Bronchial epithelial cell (primary cell): ENCODE results near the gene HPSE. TPM values are rescaled to one million over a fixed set of nuclear protein-coding genes. Genes with fewer than 3 reads are reported as not detected.
"Not testable (repeated sequence)": the region's sequence is repeated elsewhere in the genome, so short reads cannot be mapped to it uniquely, and the experiment has no call there.

Experiments
- DNase-seq: peaks from one replicate; pipeline ENCODE4 v3.0.0-alpha.2; 2010; ENCODE audit warnings: low read depth
- FAIRE-seq: peaks from 2 replicates; lab custom pipeline; 2011; peaks lifted over from hg19 to GRCh38; lab: Jason Lieb, UNC
- H3K27me3 ChIP-seq: 2 replicates; pipeline ENCODE4 v1.5.1; 2011; ENCODE audit warnings: low read length; ENCODE audit not compliant: control insufficient read depth, insufficient read depth
- H3K36me3 ChIP-seq: 2 replicates; pipeline ENCODE4 v1.5.1; 2011; ENCODE audit warnings: low read length; ENCODE audit not compliant: control insufficient read depth, insufficient read depth
- H3K4me3 ChIP-seq: 2 replicates; pipeline ENCODE4 v1.5.1; 2011; ENCODE audit warnings: mild to moderate bottlenecking, low read depth, low read length, control low read depth
- CTCF ChIP-seq: IDR thresholded peaks from 2 replicates; pipeline ENCODE4 v1.5.1; 2011; ENCODE audit warnings: mild to moderate bottlenecking, moderate library complexity, low read length, control low read depth, inconsistent platforms; ENCODE audit not compliant: insufficient read depth, severe bottlenecking
- total RNA-seq: library from RNA; depleted of rRNA; stranded (reverse); fragments of >200 nt; gene quantifications from 2 replicates; pipeline ENCODE4 v1.2.1, GENCODE V29; 2014

HPSE gene
- total RNA-seq, 1 donor from 2014 or later: 2.6 TPM

GRCh38 chr4:83308672-83309071 lies 26.0 kb downstream of the HPSE start:
- TF ChIP-seq CTCF: no peak
- no peaks in the 10 kb centered on the region for H3K36me3 ChIP-seq
- no peak overlapping the region for H3K4me3 ChIP-seq
- H3K27me3 ChIP-seq: no peaks in the 10 kb centered on the region
- DNase-seq (no peak), FAIRE-seq (no peak)

DNA sequence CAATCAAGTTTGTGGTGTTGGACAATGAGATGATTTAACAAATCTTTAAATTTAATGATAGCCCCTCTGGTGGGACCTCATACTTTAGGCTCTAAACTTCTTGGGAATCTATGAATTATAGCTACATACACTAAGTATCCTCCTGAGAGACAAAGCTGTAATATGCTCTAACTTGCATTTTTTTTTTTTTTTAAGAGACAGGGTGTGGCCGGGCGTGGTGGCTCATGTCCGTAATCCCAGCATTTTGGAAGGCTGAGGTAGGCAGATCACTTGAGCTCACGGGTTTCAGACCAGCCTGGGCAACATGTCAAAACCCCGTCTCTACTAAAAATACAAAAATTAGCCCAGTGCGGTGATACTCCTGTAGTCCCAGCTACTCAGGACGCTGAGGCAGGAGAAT lies 26.7 kb downstream of the HPSE start:
- DNase-seq (no peak), FAIRE-seq (no peak)
- no peak overlapping the region for H3K4me3 ChIP-seq
- H3K27me3 ChIP-seq: no peaks in the 10 kb centered on the region
- TF ChIP-seq CTCF: no peak
- no peaks in the 10 kb centered on the region for H3K36me3 ChIP-seq

GRCh38 chr4:83305187-83305586 lies 29.5 kb downstream of the HPSE start:
- FAIRE-seq (no peak), DNase-seq (no peak)
- no peaks in the 10 kb centered on the region for H3K27me3 ChIP-seq
- H3K36me3 ChIP-seq: no peaks in the 10 kb centered on the region
- no peak for TF ChIP-seq CTCF
- no peak overlapping the region for H3K4me3 ChIP-seq

DNA sequence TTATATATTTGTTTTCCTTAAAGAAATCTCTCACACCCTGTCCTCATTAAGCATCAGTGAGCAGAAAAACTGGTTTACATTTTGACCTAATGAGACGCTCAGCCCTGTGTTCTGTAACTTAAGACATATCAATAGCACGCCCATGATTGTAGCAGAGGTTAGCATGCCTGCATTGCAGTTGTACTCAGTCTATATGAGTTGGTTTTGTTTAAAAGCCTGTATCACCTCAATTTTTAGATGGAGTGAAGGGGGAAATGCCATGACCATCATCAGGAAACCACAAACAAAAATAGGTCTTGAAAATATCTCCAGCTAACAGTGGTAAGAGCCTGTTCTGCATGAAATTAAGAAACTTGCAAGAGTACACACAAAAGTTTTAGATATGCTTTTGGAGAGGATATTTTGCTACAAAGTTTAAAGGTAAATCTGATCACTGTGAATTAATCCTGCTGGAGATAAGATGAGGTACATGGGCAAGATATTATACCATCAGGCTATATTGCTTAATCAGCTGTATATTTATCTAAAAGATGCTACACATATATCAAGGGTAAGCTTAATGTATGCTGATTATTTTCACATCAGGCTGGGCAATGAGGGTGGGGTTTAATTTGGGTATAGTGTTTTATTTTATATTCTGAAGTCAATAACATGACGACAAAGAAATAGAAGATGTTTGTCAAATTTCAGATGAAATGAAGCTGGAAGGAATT lies 36.9 kb downstream of the HPSE start:
- FAIRE-seq: no peak
- DNase-seq: no peak

GRCh38 chr4:83293305-83294046 lies 41.2 kb downstream of the HPSE start:
- no peak for DNase-seq
- no peaks in the 10 kb centered on the region for H3K27me3 ChIP-seq

More for the DNA sequence above, 36.9 kb downstream of the HPSE start:
- Histone ChIP-seq H3K27me3 (no peaks in the 10 kb centered on the region), H3K4me3 (no peak overlapping the region), H3K36me3 (no peaks in the 10 kb centered on the region)
- no peak for TF ChIP-seq CTCF

DNA sequence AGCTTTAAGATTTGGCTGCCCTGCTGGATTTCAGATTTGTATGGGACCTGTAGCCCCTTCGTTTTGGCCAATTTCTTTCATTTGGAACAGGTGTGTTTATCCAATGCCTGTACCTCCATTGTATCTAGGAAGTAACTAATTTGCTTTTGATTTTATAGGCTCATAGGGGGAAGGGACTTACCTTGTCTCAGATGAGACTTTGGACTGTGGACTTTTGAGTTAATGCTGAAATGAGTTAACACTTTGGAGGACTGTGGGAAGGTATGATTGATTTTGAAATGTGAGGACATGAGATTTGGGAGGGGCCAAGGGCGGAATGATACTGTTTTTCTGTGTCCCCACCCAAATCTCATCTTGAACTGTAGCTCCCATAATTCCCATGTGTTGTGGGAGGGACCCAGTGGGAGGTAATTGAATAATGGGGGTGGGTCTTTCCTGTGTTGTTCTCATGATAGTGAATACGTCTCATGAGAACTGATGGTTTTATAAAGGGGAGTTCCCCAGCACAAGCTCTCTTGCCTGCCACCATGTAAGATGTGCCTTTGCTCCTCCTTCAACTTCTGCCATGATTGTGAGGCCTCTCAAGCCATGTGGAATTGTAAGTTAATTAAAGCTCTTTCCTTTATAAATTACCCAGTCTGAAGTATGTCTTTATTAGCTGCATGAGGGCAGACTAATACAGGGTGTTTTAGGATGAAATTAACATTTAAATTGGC lies 44.4 kb downstream of the HPSE start:
- not testable (repeated sequence) for FAIRE-seq, DNase-seq, H3K36me3 ChIP-seq, H3K27me3 ChIP-seq, H3K4me3 ChIP-seq

More at GRCh38 chr4:83293305-83294046, 41.2 kb downstream of the HPSE start:
- TF ChIP-seq CTCF: no peak
- Histone ChIP-seq H3K4me3 (no peak overlapping the region), H3K36me3 (no peaks in the 10 kb centered on the region)
- no peak for FAIRE-seq

GRCh38 chr4:83288381-83288780 lies 46.3 kb downstream of the HPSE start:
- not testable (repeated sequence) for H3K36me3 ChIP-seq, H3K4me3 ChIP-seq, DNase-seq, H3K27me3 ChIP-seq, FAIRE-seq
